IMR-90 (cell line): ENCODE measurements around the gene MFN2. TPM values are rescaled to one million over a fixed set of nuclear protein-coding genes. Genes with fewer than 3 reads are reported as not detected.

ENCODE experiments used
- ATAC-seq: fragments of 200-7000 bp; cut with Tn5 transposase; 2 replicates; pipeline ENCODE4 v1.9.1; 2020; ENCODE audit warnings: low read depth, mild to moderate bottlenecking, moderate library complexity
- BruUV-seq: library from RNA; stranded (reverse); fragments of 400-500 nt; replicated peaks from 2 replicates; lab custom pipeline; 2021; lab: Mats Ljungman, UMichigan
- CTCF ChIA-PET: fragments of 300-600 bp; formaldehyde crosslinking; extraction: SDS; loops from one replicate; lab custom pipeline; 2021; ENCODE audit warnings: antibody characterized with exemption; lab: Yijun Ruan, JAX
- POLR2A ChIA-PET: fragments of 300-600 bp; sonication (Branson Sonifier 250); formaldehyde crosslinking; loops from one replicate; lab custom pipeline; 2022; ENCODE audit warnings: antibody characterized with exemption; ENCODE audit not compliant: unreplicated experiment; lab: Charles Lee
- DNase-seq: peaks from one replicate; pipeline ENCODE4 v3.0.0; 2013
- H2AFZ ChIP-seq: replicated peaks from 2 replicates; pipeline ENCODE3; 2013; ENCODE audit warnings: low read length, mild to moderate bottlenecking; ENCODE audit not compliant: poor library complexity
- H2AK5ac ChIP-seq: 2 replicates; pipeline ENCODE4 v1.6.1; 2013; ENCODE audit warnings: low read depth, low read length, inconsistent platforms
- H2AK9ac ChIP-seq: replicated peaks from 2 replicates; pipeline ENCODE3; 2013; ENCODE audit warnings: mild to moderate bottlenecking, low read depth, low read length, moderate library complexity; ENCODE audit not compliant: poor library complexity
- H2BK120ac ChIP-seq: 2 replicates; pipeline ENCODE4 v1.6.1; 2013; ENCODE audit warnings: low read depth, low read length, inconsistent platforms
- H2BK15ac ChIP-seq: 3 replicates; pipeline ENCODE4 v1.6.1; 2013; ENCODE audit warnings: low read depth, low read length, inconsistent platforms
- H2BK20ac ChIP-seq: 2 replicates; pipeline ENCODE4 v1.6.1; 2013; ENCODE audit warnings: low read depth, mild to moderate bottlenecking, inconsistent platforms, low read length, moderate library complexity
- H2BK5ac ChIP-seq: 2 replicates; pipeline ENCODE4 v1.6.1; 2013; ENCODE audit warnings: mild to moderate bottlenecking, low read depth, low read length, inconsistent platforms; ENCODE audit not compliant: poor library complexity, severe bottlenecking
- H3K14ac ChIP-seq: replicated peaks from 2 replicates; pipeline ENCODE4 v1.6.1; 2013; ENCODE audit warnings: low read depth, low read length, inconsistent platforms
- H3K18ac ChIP-seq: 2 replicates; pipeline ENCODE4 v1.6.1; 2013; ENCODE audit warnings: low read depth, low read length, control low read depth
- H3K23ac ChIP-seq: 2 replicates; pipeline ENCODE4 v1.6.1; 2013; ENCODE audit warnings: low read depth, low read length, inconsistent platforms
- H3K27ac ChIP-seq: 2 replicates; pipeline ENCODE4 v1.5.1; 2013; ENCODE audit warnings: mild to moderate bottlenecking, control low read depth, low read length; ENCODE audit not compliant: insufficient read depth
- H3K27me3 ChIP-seq: 2 replicates; pipeline ENCODE4 v1.6.1; 2013; ENCODE audit warnings: low read length; ENCODE audit not compliant: control insufficient read depth, insufficient read depth
- H3K36me3 ChIP-seq: 2 replicates; pipeline ENCODE4 v1.6.1; 2013; ENCODE audit warnings: low read length, mixed read lengths; ENCODE audit not compliant: control insufficient read depth, insufficient read depth
- H3K4ac ChIP-seq: 2 replicates; pipeline ENCODE4 v1.6.1; 2013; ENCODE audit warnings: low read depth, low read length, inconsistent platforms
- H3K4me1 ChIP-seq: 2 replicates; pipeline ENCODE4 v1.6.1; 2013; ENCODE audit warnings: low read length, mixed read lengths; ENCODE audit not compliant: control insufficient read depth, insufficient read depth
- H3K4me2 ChIP-seq: 2 replicates; pipeline ENCODE4 v1.6.1; 2013; ENCODE audit warnings: low read depth, mild to moderate bottlenecking, control low read depth, low read length, moderate library complexity
- H3K4me3 ChIP-seq: 2 replicates; pipeline ENCODE4 v1.5.1; 2013; ENCODE audit warnings: low read depth, mild to moderate bottlenecking, control low read depth, low read length, moderate library complexity; ENCODE audit not compliant: insufficient read depth
- H3K56ac ChIP-seq: 2 replicates; pipeline ENCODE4 v1.6.1; 2013; ENCODE audit warnings: low read length, inconsistent platforms; ENCODE audit not compliant: insufficient read depth; ENCODE audit errors: extremely low read depth
- H3K79me1 ChIP-seq, 2 experiments: 2 replicates each; pipeline ENCODE4 v1.6.1; 2013; ENCODE audit warnings: low read length in 2 of 2, inconsistent platforms in 1 of 2, low read depth in 1 of 2
- H3K9ac ChIP-seq: 2 replicates; pipeline ENCODE4 v1.6.1; 2013; ENCODE audit warnings: low read depth, low read length, control low read depth
- H3K9me1 ChIP-seq: 2 replicates; pipeline ENCODE4 v1.6.1; 2013; ENCODE audit warnings: low read length, inconsistent platforms; ENCODE audit not compliant: insufficient read depth
- H3K9me3 ChIP-seq: 2 replicates; pipeline ENCODE4 v1.6.1; 2013; ENCODE audit warnings: low read length; ENCODE audit not compliant: control insufficient read depth, insufficient read depth
- H4K20me1 ChIP-seq: 2 replicates; pipeline ENCODE4 v1.6.1; 2013; ENCODE audit warnings: low read length, inconsistent platforms; ENCODE audit not compliant: insufficient read depth
- H4K5ac ChIP-seq: 2 replicates; pipeline ENCODE4 v1.6.1; 2013; ENCODE audit warnings: mild to moderate bottlenecking, low read depth, low read length, control low read depth
- H4K8ac ChIP-seq, 2 experiments: 2 replicates each; pipeline ENCODE4 v1.6.1; 2013; ENCODE audit warnings: low read depth in 2 of 2, low read length in 2 of 2, control low read depth in 1 of 2, inconsistent platforms in 1 of 2
- H4K91ac ChIP-seq: 2 replicates; pipeline ENCODE4 v1.6.1; 2013; ENCODE audit warnings: low read depth, low read length, inconsistent platforms; ENCODE audit not compliant: insufficient read depth
- CTCF ChIP-seq: conservative IDR thresholded peaks from 2 replicates; pipeline ENCODE4 v1.5.1; 2012; ENCODE audit warnings: mild to moderate bottlenecking, low read depth, low read length, improper control_type of control experiment
- MAFK ChIP-seq: IDR thresholded peaks from 2 replicates; pipeline ENCODE4 v1.6.1; 2012; ENCODE audit warnings: low read depth, low read length, improper control_type of control experiment
- NFE2L2 ChIP-seq: fragments of 150-350 bp; IDR thresholded peaks from 2 replicates; pipeline ENCODE4 v1.6.1; 2016; ENCODE audit warnings: low read depth, mild to moderate bottlenecking, low read length
- RAD21 ChIP-seq: IDR thresholded peaks from 2 replicates; pipeline ENCODE4 v1.6.1; 2012; ENCODE audit warnings: low read length, improper control_type of control experiment
- USF2 ChIP-seq: fragments of 150-350 bp; IDR thresholded peaks from 2 replicates; pipeline ENCODE4 v1.6.1; 2017; ENCODE audit warnings: mild to moderate bottlenecking, antibody characterized with exemption, low read length, low read depth
- WGBS, 2 experiments: methylation state at CpG; one replicate each; pipeline versions ENCODE4 v1.1.5 to v1.1.7; 2013; ENCODE audit warnings: missing lambda C conversion rate in 2 of 2; ENCODE audit not compliant: insufficient read length in 1 of 2; ENCODE audit errors: extremely low coverage in 2 of 2; 5-methylcytosine and 5-hydroxymethylcytosine counted together
- dilution Hi-C: fragments of 300-500 bp; cut with HindIII; formaldehyde crosslinking; loops from one replicate; pipeline ENCODE4 v1.14.3; 2018; ENCODE audit warnings: low sequenced_read_pairs; ENCODE audit not compliant: unreplicated experiment
- in situ Hi-C: fragments of 300-500 bp; cut with MboI; formaldehyde crosslinking; loops from 3 replicates; pipeline ENCODE4 v1.14.3; 2019; ENCODE audit warnings: low sequenced_read_pairs, inconsistent platforms, mixed read lengths
- intact Hi-C: fragments of 100-400 bp; cut with micrococcal nuclease; formaldehyde crosslinking; loops from 2 replicates; pipeline ENCODE4 v1.10.0; 2022
- polyA plus RNA-seq, 3 experiments: library from polyadenylated mRNA; depleted of rRNA; stranded (reverse); fragments of >200 nt; gene quantifications; 2 replicates each; pipeline ENCODE4 v1.2.3, GENCODE V29; 2012; ENCODE audit warnings: low replicate concordance in 1 of 3
- total RNA-seq: library from RNA; depleted of rRNA; stranded (reverse); fragments of >200 nt; gene quantifications from 2 replicates; pipeline ENCODE4 v1.2.3, GENCODE V29; 2012

Gene MFN2
- total and polyA plus RNA-seq, 2 of the 4 experiments (the other 2 are of a cell fraction), result 52.8 to 84.2 TPM

GRCh38 chr1:12001996-12002493 is 21.8 kb downstream of the MFN2 start (continued):
- no peak for TF ChIP-seq CTCF
- TF ChIP-seq NFE2L2, result no peak
- TF ChIP-seq RAD21, result no peak
- no peak for TF ChIP-seq MAFK

GRCh38 chr1:12003762-12004161 is 23.5 kb downstream of the MFN2 start:
- H4K8ac ChIP-seq, result no peak overlapping the region
- H3K56ac ChIP-seq, result no peak overlapping the region
- no peaks in the 10 kb centered on the region for H4K20me1 ChIP-seq
- H3K9me1 ChIP-seq, result peaks cover 4% of the 10 kb centered on the region; the same call in 1 of the 2 replicates
- H2BK15ac ChIP-seq, result no peak overlapping the region
- H3K18ac ChIP-seq, result no peak overlapping the region
- no peak overlapping the region for H3K4me3 ChIP-seq
- H2AK5ac ChIP-seq, result no peak overlapping the region
- no peak for DNase-seq
- H2AK9ac ChIP-seq, result no peak overlapping the region
- H3K23ac ChIP-seq, result no peak overlapping the region
- peaks cover 2% of the 10 kb centered on the region; the same call in 1 of the 2 replicates for H3K4me1 ChIP-seq
- no peaks in the 10 kb centered on the region for H3K9me3 ChIP-seq
- in situ Hi-C loops (no loop called here), dilution Hi-C loops (no loop called here), intact Hi-C loops (no loop called here)
- H3K9ac ChIP-seq, result no peak overlapping the region
- no peak overlapping the region for H2AFZ ChIP-seq
- CTCF ChIA-PET, result no interaction called here
- no peak overlapping the region for H2BK120ac ChIP-seq
- H3K4ac ChIP-seq, result no peak overlapping the region
- H3K4me2 ChIP-seq, result no peak overlapping the region
- H3K14ac ChIP-seq, result no peak overlapping the region
- H3K27me3 ChIP-seq, result no peaks in the 10 kb centered on the region
- 0 out of 4 replicates have a peak, but pooled peaks cover 0 to 2% of the 10 kb centered on the region in 2 experiments for H3K79me1 ChIP-seq
- H2BK20ac ChIP-seq, result no peak overlapping the region
- peaks cover 66% of the 10 kb centered on the region for H3K36me3 ChIP-seq
- POLR2A ChIA-PET, result no interaction called here
- H2BK5ac ChIP-seq, result no peak overlapping the region
- TF ChIP-seq CTCF (no peak), USF2 (no peak), NFE2L2 (no peak)
- BruUV-seq, result no TSS peak
- no peak overlapping the region for H4K5ac ChIP-seq
- H3K27ac ChIP-seq, result no peak overlapping the region
- WGBS, 2 experiments, result 100% methylated on average over 3 of the region's 12 CpGs; no CpG with 5 or more reads in 1 of the 2 experiments
- no peak overlapping the region for H4K91ac ChIP-seq
- no peak for ATAC-seq
